WTC11 (cell line): ENCODE results near the gene ADGRV1. TPM values are rescaled to one million over a fixed set of nuclear protein-coding genes. Genes with fewer than 3 reads are reported as not detected.

Experiments used
- ATAC-seq: fragments of 200-7000 bp; cut with Tn5 transposase; 2 replicates; pipeline ENCODE4 v1.10.0; 2021; ENCODE audit warnings: mild to moderate bottlenecking, moderate library complexity
- CTCF ChIA-PET: fragments of 300-600 bp; sonication (Branson Sonifier 250); formaldehyde crosslinking; loops from one replicate; lab custom pipeline; 2021; ENCODE audit warnings: antibody characterized with exemption; lab: Charles Lee
- POLR2A ChIA-PET: fragments of 350-600 bp; sonication (Branson Sonifier 250); formaldehyde crosslinking; loops from one replicate; lab custom pipeline; 2021; ENCODE audit warnings: antibody characterized with exemption; lab: Charles Lee
- DNase-seq: peaks from one replicate; pipeline ENCODE4 v3.0.0; 2021; ENCODE audit warnings: low spot score
- H3K27ac Mint-ChIP-seq: 2 replicates; pipeline ENCODE4 v1.8.0; 2021; ENCODE audit warnings: mixed read lengths
- H3K27me3 Mint-ChIP-seq: 2 replicates; pipeline ENCODE4 v1.8.0; 2021; ENCODE audit warnings: low read depth, mild to moderate bottlenecking, moderate library complexity, mixed read lengths
- H3K36me3 Mint-ChIP-seq: 2 replicates; pipeline ENCODE4 v1.8.0; 2021; ENCODE audit warnings: mixed read lengths
- H3K4me1 Mint-ChIP-seq: 2 replicates; pipeline ENCODE4 v1.8.0; 2022; ENCODE audit warnings: mixed read lengths
- H3K4me3 Mint-ChIP-seq: 2 replicates; pipeline ENCODE4 v1.8.0; 2021; ENCODE audit warnings: mild to moderate bottlenecking, moderate library complexity, mixed read lengths
- H3K9me3 Mint-ChIP-seq: 2 replicates; pipeline ENCODE4 v1.8.0; 2021; ENCODE audit warnings: mixed read lengths
- ATF1 ChIP-seq: sonication (generic); formaldehyde crosslinking; IDR thresholded peaks from 2 replicates; pipeline ENCODE4 v1.8.1; 2023; ENCODE audit warnings: mild to moderate bottlenecking, moderate library complexity, missing genetic modification reagents
- ELF4 ChIP-seq: sonication (generic); formaldehyde crosslinking; IDR thresholded peaks from 2 replicates; pipeline ENCODE4 v1.8.1; 2022; ENCODE audit warnings: low read depth, mild to moderate bottlenecking, moderate library complexity, missing genetic modification reagents
- ESRRA ChIP-seq: sonication (generic); formaldehyde crosslinking; IDR thresholded peaks from 2 replicates; pipeline ENCODE4 v1.8.1; 2022; ENCODE audit warnings: mild to moderate bottlenecking, missing genetic modification reagents, borderline replicate concordance
- ETV6 ChIP-seq: sonication (generic); formaldehyde crosslinking; IDR thresholded peaks from 2 replicates; pipeline ENCODE4 v1.8.1; 2022; ENCODE audit warnings: mild to moderate bottlenecking, missing genetic modification reagents
- FOXJ3 ChIP-seq: sonication (generic); formaldehyde crosslinking; IDR thresholded peaks from 2 replicates; pipeline ENCODE4 v1.9.0; 2021; ENCODE audit warnings: missing genetic modification reagents, mild to moderate bottlenecking, borderline replicate concordance
- FOXK1 ChIP-seq: sonication (generic); formaldehyde crosslinking; IDR thresholded peaks from 2 replicates; pipeline ENCODE4 v1.8.0; 2022; ENCODE audit warnings: mild to moderate bottlenecking, moderate library complexity, missing genetic modification reagents
- GABPB1 ChIP-seq: sonication (generic); formaldehyde crosslinking; IDR thresholded peaks from 2 replicates; pipeline ENCODE4 v1.8.1; 2023; ENCODE audit warnings: mild to moderate bottlenecking, missing genetic modification reagents
- JAZF1 ChIP-seq: fragments of 250-450 bp; sonication (Bioruptor Pico); IDR thresholded peaks from 2 replicates; pipeline ENCODE4 v1.9.0; 2021; ENCODE audit warnings: moderate library complexity, mild to moderate bottlenecking, inconsistent platforms
- SOX15 ChIP-seq: fragments of 250-450 bp; sonication (Bioruptor Pico); IDR thresholded peaks from 2 replicates; pipeline ENCODE4 v1.9.0; 2021; ENCODE audit warnings: mild to moderate bottlenecking
- TEAD4 ChIP-seq: sonication (generic); formaldehyde crosslinking; IDR thresholded peaks from 2 replicates; pipeline ENCODE4 v1.8.0; 2022; ENCODE audit warnings: mild to moderate bottlenecking, missing genetic modification reagents
- ZNF317 ChIP-seq: sonication (generic); formaldehyde crosslinking; IDR thresholded peaks from 2 replicates; pipeline ENCODE4 v1.8.1; 2023; ENCODE audit warnings: low read depth, mild to moderate bottlenecking, moderate library complexity, missing genetic modification reagents, borderline replicate concordance
- total RNA-seq: library from RNA; stranded (reverse); gene quantifications from 3 replicates; pipeline ENCODE4 v1.2.3, GENCODE V29; 2021
- TF ChIP-seq, protein P1 (sequence below): sonication (generic); formaldehyde crosslinking; IDR thresholded peaks from 2 replicates; pipeline ENCODE4 v1.8.1; 2022; ENCODE audit warnings: missing genetic modification reagents, borderline replicate concordance
- TF ChIP-seq, protein P2 (sequence below): sonication (generic); formaldehyde crosslinking; IDR thresholded peaks from 2 replicates; pipeline ENCODE4 v1.8.1; 2023; ENCODE audit warnings: mild to moderate bottlenecking, missing genetic modification reagents
- TF ChIP-seq, protein P3 (sequence below): sonication (generic); formaldehyde crosslinking; IDR thresholded peaks from 2 replicates; pipeline ENCODE4 v1.8.1; 2022; ENCODE audit warnings: mild to moderate bottlenecking, moderate library complexity, missing genetic modification reagents
- TF ChIP-seq, protein P4 (sequence below): fragments of 250-450 bp; sonication (Bioruptor Pico); IDR thresholded peaks from 2 replicates; pipeline ENCODE4 v1.8.0; 2021; ENCODE audit warnings: mild to moderate bottlenecking
- TF ChIP-seq, protein P5 (sequence below): fragments of 250-450 bp; sonication (Bioruptor Pico); IDR thresholded peaks from 2 replicates; pipeline ENCODE4 v1.9.0; 2021; ENCODE audit warnings: mild to moderate bottlenecking
- TF ChIP-seq, protein P6 (sequence below): fragments of 250-450 bp; sonication (Bioruptor Pico); IDR thresholded peaks from 2 replicates; pipeline ENCODE4 v1.9.0; 2021; ENCODE audit warnings: mild to moderate bottlenecking
- TF ChIP-seq, protein P7 (sequence below): sonication (generic); formaldehyde crosslinking; IDR thresholded peaks from 2 replicates; pipeline ENCODE4 v1.8.1; 2022; ENCODE audit warnings: low read depth, mild to moderate bottlenecking, moderate library complexity, missing genetic modification reagents, borderline replicate concordance
- TF ChIP-seq, protein P8 (sequence below): fragments of 200-600 bp; IDR thresholded peaks from 2 replicates; pipeline ENCODE4 v1.8.0; 2022; ENCODE audit warnings: antibody characterized with exemption

ADGRV1 gene
- total RNA-seq, 1 experiment from 2014 or later, result 74.5 TPM

DNA sequence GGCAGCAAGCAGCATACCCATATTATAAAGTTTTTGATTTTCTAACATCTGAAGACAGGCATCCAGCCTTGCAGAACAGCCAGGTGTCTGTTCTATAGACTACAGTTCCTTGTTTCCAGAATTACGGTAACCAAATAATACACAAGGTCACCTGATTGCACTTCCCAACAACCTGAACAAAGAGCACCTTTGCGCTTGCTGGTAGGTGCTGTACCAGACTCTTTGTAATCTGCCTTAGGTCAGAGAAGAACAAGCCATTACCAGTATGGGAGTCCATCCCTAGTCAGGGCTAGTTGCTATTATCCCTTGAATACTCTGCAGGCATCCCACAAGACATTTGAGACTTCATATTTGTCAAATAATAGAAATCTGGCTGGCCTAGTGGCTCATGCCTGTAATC lies 568.3 kb downstream of the ADGRV1 start (continued):
- TF ChIP-seq, protein P1, sequence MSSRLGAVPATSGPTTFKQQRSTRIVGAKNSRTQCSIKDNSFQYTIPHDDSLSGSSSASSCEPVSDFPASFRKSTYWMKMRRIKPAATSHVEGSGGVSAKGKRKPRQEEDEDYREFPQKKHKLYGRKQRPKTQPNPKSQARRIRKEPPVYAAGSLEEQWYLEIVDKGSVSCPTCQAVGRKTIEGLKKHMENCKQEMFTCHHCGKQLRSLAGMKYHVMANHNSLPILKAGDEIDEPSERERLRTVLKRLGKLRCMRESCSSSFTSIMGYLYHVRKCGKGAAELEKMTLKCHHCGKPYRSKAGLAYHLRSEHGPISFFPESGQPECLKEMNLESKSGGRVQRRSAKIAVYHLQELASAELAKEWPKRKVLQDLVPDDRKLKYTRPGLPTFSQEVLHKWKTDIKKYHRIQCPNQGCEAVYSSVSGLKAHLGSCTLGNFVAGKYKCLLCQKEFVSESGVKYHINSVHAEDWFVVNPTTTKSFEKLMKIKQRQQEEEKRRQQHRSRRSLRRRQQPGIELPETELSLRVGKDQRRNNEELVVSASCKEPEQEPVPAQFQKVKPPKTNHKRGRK (CRISPR knock-in tag), result no peak
- TF ChIP-seq JAZF1 (CRISPR knock-in tag), result no peak
- TF ChIP-seq ESRRA, result no peak
- no peak for TF ChIP-seq FOXK1 (CRISPR knock-in tag)

DNA sequence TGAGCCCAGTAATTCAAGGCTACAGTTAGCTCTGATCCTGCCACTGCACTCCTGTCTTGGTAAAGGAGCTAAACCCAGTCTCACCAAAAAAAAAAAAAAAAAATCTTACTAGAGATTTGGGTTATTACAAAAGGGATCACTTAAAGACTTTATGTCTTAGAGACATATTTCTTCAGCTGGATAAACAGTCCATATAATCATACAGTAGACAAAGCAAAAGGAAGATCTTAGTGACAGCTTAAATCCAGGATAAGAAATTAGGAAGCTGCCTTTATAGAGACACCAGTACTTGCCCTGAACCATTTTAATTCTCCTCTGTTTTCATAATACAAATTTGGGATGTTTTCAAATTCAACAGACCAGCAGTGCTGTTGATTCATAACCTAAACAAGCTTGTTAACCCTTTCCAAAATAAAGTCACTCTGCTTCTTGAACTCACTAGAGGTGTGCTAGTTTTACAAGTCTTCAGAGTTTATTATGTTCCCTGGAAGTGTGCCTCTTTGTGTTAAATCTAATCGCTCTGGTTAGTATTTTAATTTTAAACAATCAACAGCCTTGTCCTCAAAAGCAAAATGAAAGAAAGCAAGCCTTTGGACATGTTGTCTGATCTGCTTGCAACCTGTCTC lies 569.0 kb downstream of the ADGRV1 start:
- no peak for DNase-seq
- no peak overlapping the region; the same call in 1 of the 2 replicates for H3K27ac Mint-ChIP-seq
- TF ChIP-seq, protein P2, sequence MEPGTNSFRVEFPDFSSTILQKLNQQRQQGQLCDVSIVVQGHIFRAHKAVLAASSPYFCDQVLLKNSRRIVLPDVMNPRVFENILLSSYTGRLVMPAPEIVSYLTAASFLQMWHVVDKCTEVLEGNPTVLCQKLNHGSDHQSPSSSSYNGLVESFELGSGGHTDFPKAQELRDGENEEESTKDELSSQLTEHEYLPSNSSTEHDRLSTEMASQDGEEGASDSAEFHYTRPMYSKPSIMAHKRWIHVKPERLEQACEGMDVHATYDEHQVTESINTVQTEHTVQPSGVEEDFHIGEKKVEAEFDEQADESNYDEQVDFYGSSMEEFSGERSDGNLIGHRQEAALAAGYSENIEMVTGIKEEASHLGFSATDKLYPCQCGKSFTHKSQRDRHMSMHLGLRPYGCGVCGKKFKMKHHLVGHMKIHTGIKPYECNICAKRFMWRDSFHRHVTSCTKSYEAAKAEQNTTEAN (CRISPR knock-in tag), result no peak
- no peak for TF ChIP-seq TEAD4 (CRISPR knock-in tag)
- no peak for TF ChIP-seq GABPB1 (CRISPR knock-in tag)
- TF ChIP-seq, protein P3, sequence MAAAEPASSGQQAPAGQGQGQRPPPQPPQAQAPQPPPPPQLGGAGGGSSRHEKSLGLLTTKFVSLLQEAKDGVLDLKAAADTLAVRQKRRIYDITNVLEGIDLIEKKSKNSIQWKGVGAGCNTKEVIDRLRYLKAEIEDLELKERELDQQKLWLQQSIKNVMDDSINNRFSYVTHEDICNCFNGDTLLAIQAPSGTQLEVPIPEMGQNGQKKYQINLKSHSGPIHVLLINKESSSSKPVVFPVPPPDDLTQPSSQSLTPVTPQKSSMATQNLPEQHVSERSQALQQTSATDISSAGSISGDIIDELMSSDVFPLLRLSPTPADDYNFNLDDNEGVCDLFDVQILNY (CRISPR knock-in tag), result no peak
- TF ChIP-seq, protein P4, sequence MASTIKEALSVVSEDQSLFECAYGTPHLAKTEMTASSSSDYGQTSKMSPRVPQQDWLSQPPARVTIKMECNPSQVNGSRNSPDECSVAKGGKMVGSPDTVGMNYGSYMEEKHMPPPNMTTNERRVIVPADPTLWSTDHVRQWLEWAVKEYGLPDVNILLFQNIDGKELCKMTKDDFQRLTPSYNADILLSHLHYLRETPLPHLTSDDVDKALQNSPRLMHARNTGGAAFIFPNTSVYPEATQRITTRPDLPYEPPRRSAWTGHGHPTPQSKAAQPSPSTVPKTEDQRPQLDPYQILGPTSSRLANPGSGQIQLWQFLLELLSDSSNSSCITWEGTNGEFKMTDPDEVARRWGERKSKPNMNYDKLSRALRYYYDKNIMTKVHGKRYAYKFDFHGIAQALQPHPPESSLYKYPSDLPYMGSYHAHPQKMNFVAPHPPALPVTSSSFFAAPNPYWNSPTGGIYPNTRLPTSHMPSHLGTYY (CRISPR knock-in tag), result no peak
- no peak for TF ChIP-seq ETV6
- TF ChIP-seq ATF1, result no peak
- no peak for TF ChIP-seq ELF4 (CRISPR knock-in tag)
- no peak for TF ChIP-seq ZNF317 (CRISPR knock-in tag)
- TF ChIP-seq, protein P5, sequence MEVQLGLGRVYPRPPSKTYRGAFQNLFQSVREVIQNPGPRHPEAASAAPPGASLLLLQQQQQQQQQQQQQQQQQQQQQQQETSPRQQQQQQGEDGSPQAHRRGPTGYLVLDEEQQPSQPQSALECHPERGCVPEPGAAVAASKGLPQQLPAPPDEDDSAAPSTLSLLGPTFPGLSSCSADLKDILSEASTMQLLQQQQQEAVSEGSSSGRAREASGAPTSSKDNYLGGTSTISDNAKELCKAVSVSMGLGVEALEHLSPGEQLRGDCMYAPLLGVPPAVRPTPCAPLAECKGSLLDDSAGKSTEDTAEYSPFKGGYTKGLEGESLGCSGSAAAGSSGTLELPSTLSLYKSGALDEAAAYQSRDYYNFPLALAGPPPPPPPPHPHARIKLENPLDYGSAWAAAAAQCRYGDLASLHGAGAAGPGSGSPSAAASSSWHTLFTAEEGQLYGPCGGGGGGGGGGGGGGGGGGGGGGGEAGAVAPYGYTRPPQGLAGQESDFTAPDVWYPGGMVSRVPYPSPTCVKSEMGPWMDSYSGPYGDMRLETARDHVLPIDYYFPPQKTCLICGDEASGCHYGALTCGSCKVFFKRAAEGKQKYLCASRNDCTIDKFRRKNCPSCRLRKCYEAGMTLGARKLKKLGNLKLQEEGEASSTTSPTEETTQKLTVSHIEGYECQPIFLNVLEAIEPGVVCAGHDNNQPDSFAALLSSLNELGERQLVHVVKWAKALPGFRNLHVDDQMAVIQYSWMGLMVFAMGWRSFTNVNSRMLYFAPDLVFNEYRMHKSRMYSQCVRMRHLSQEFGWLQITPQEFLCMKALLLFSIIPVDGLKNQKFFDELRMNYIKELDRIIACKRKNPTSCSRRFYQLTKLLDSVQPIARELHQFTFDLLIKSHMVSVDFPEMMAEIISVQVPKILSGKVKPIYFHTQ (CRISPR knock-in tag), result no peak
- TF ChIP-seq, protein P6, sequence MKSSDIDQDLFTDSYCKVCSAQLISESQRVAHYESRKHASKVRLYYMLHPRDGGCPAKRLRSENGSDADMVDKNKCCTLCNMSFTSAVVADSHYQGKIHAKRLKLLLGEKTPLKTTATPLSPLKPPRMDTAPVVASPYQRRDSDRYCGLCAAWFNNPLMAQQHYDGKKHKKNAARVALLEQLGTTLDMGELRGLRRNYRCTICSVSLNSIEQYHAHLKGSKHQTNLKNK, result no peak
- no peak for ATAC-seq
- H3K36me3 Mint-ChIP-seq, result 0 out of 2 replicates have a peak, but pooled peaks cover 2% of the 10 kb centered on the region
- H3K4me1 Mint-ChIP-seq, result 0 out of 2 replicates have a peak, but pooled peaks cover 4% of the 10 kb centered on the region
- no peaks in the 10 kb centered on the region for H3K27me3 Mint-ChIP-seq
- CTCF ChIA-PET, result no interaction called here
- POLR2A ChIA-PET, result interaction anchor here (0.6 kb wide), 1 partner anchor 16 kb away, joined by 7 read pairs; no protein-coding TSS in a partner anchor
- H3K9me3 Mint-ChIP-seq, result peaks cover 5% of the 10 kb centered on the region
- H3K4me3 Mint-ChIP-seq, result no peak overlapping the region

DNA sequence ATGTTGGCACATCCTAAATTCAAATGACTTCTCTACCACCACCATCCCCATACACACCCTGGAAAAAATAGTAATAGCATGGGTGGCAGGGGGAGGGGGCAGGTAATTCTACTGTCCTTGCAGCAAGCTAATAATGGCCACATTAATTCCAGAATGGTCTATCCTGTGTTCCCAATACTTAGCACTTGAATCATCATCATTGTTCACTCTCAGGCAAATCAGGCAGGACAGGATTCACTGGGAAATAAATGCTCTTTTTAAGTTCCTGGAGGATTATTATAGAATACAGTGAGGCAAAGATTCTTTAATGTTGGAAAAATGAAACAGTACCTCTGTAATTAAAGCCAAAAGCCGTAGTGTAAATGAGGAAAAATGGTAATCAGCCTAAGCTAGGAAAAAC lies 570.0 kb downstream of the ADGRV1 start:
- no peak for ATAC-seq
- H3K4me1 Mint-ChIP-seq, result no peaks in the 10 kb centered on the region
- no peak overlapping the region for H3K27ac Mint-ChIP-seq
- no peak overlapping the region for H3K4me3 Mint-ChIP-seq
- TF ChIP-seq SOX15 (CRISPR knock-in tag) (no peak), FOXJ3 (CRISPR knock-in tag) (no peak), TEAD4 (CRISPR knock-in tag) (no peak), GABPB1 (CRISPR knock-in tag) (no peak), ELF4 (CRISPR knock-in tag) (no peak)
- TF ChIP-seq, protein P7, sequence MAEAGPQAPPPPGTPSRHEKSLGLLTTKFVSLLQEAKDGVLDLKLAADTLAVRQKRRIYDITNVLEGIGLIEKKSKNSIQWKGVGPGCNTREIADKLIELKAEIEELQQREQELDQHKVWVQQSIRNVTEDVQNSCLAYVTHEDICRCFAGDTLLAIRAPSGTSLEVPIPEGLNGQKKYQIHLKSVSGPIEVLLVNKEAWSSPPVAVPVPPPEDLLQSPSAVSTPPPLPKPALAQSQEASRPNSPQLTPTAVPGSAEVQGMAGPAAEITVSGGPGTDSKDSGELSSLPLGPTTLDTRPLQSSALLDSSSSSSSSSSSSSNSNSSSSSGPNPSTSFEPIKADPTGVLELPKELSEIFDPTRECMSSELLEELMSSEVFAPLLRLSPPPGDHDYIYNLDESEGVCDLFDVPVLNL, result no peak
- TF ChIP-seq, protein P8, sequence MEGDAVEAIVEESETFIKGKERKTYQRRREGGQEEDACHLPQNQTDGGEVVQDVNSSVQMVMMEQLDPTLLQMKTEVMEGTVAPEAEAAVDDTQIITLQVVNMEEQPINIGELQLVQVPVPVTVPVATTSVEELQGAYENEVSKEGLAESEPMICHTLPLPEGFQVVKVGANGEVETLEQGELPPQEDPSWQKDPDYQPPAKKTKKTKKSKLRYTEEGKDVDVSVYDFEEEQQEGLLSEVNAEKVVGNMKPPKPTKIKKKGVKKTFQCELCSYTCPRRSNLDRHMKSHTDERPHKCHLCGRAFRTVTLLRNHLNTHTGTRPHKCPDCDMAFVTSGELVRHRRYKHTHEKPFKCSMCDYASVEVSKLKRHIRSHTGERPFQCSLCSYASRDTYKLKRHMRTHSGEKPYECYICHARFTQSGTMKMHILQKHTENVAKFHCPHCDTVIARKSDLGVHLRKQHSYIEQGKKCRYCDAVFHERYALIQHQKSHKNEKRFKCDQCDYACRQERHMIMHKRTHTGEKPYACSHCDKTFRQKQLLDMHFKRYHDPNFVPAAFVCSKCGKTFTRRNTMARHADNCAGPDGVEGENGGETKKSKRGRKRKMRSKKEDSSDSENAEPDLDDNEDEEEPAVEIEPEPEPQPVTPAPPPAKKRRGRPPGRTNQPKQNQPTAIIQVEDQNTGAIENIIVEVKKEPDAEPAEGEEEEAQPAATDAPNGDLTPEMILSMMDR, result no peak
- peaks cover 5% of the 10 kb centered on the region for H3K9me3 Mint-ChIP-seq
- DNase-seq, result no peak
- CTCF ChIA-PET, result no interaction called here
- H3K27me3 Mint-ChIP-seq, result no peaks in the 10 kb centered on the region
- POLR2A ChIA-PET, result no interaction called here
- H3K36me3 Mint-ChIP-seq, result 0 out of 2 replicates have a peak, but pooled peaks cover 2% of the 10 kb centered on the region
